Subcutaneous adipose tissue (tissue), 4 donors: ENCODE results near the gene DAB1. TPM values are rescaled to one million over a fixed set of nuclear protein-coding genes. Genes with fewer than 3 reads are reported as not detected.

Source experiments
- CTCF ChIP-seq: fragments of 450-650 bp; IDR thresholded peaks from one replicate; pipeline ENCODE4 v1.5.1; 2016; ENCODE audit warnings: low read depth, mild to moderate bottlenecking, control low read depth, antibody characterized with exemption, moderate library complexity
- total RNA-seq, 4 donors: library from RNA; depleted of rRNA; stranded (reverse); fragments of >200 nt; gene quantifications; one replicate each; pipeline ENCODE4 v1.1.0, GENCODE V29; 2016

DAB1 gene
- total RNA-seq, 4 donors from 2014 or later: 0.22 to 0.98 (median 0.45) TPM

- TF ChIP-seq CTCF: no peak
Measured at GRCh38 chr1:57381426-57381825, 42.4 kb downstream of the DAB1 start.

- TF ChIP-seq CTCF: no peak
Measured at GRCh38 chr1:57380923-57381322, 42.9 kb downstream of the DAB1 start.

GRCh38 chr1:57378534-57378933, 45.3 kb downstream of the DAB1 start:
- no peak for TF ChIP-seq CTCF

- TF ChIP-seq CTCF: no peak
Measured at GRCh38 chr1:57377339-57378139, 46.3 kb downstream of the DAB1 start.

- TF ChIP-seq CTCF: no peak
Measured at GRCh38 chr1:57376041-57376440, 47.8 kb downstream of the DAB1 start.

GRCh38 chr1:57369889-57370288, 54.0 kb downstream of the DAB1 start:
- no peak for TF ChIP-seq CTCF

- no peak for TF ChIP-seq CTCF
Measured at GRCh38 chr1:57367945-57368344, 55.9 kb downstream of the DAB1 start.
